ENCODE results near the gene DAAM1. TPM values are rescaled to one million over a fixed set of nuclear protein-coding genes. Genes with fewer than 3 reads are reported as not detected.

DAAM1 gene
- polyA plus RNA-seq, 3 donors: 51.0 to 70.6 (median 60.4) TPM

GRCh38 chr14:59301354-59301753 lies 112.9 kb downstream of the DAAM1 start:
- no peak for DNase-seq (ENCODE audit: extremely low read depth in 1 of 11, low read depth in 9 of 11, low spot score in 4 of 11)

- no peak for DNase-seq (ENCODE audit: extremely low read depth in 1 of 11, low read depth in 9 of 11, low spot score in 4 of 11)
Observed at GRCh38 chr14:59302313-59302712, 113.8 kb downstream of the DAAM1 start.

- DNase-seq (ENCODE audit: extremely low read depth in 1 of 11, low read depth in 9 of 11, low spot score in 4 of 11): no peak
Observed at GRCh38 chr14:59303216-59303615, 114.7 kb downstream of the DAAM1 start.

- no peak for DNase-seq (ENCODE audit: extremely low read depth in 1 of 11, low read depth in 9 of 11, low spot score in 4 of 11)
Observed at GRCh38 chr14:59305231-59305630, 116.8 kb downstream of the DAAM1 start.

- no peak for DNase-seq (ENCODE audit: extremely low read depth in 1 of 11, low read depth in 9 of 11, low spot score in 4 of 11)
Observed at GRCh38 chr14:59305836-59306555, 117.5 kb downstream of the DAAM1 start.

GRCh38 chr14:59306775-59307174 lies 118.3 kb downstream of the DAAM1 start:
- DNase-seq (ENCODE audit: extremely low read depth in 1 of 11, low read depth in 9 of 11, low spot score in 4 of 11): no peak

- no peak for DNase-seq (ENCODE audit: extremely low read depth in 1 of 11, low read depth in 9 of 11, low spot score in 4 of 11)
Observed at GRCh38 chr14:59308086-59308485, 119.6 kb downstream of the DAAM1 start.

GRCh38 chr14:59308673-59309072 lies 120.2 kb downstream of the DAAM1 start:
- no peak for DNase-seq (ENCODE audit: extremely low read depth in 1 of 11, low read depth in 9 of 11, low spot score in 4 of 11)

GRCh38 chr14:59309291-59309900 lies 120.9 kb downstream of the DAAM1 start:
- DNase-seq (ENCODE audit: extremely low read depth in 1 of 11, low read depth in 9 of 11, low spot score in 4 of 11): no peak

GRCh38 chr14:59310633-59311032 lies 122.2 kb downstream of the DAAM1 start:
- no peak for DNase-seq (ENCODE audit: extremely low read depth in 1 of 11, low read depth in 9 of 11, low spot score in 4 of 11)

GRCh38 chr14:59311723-59312122 lies 123.3 kb downstream of the DAAM1 start:
- DNase-seq (ENCODE audit: extremely low read depth in 1 of 11, low read depth in 9 of 11, low spot score in 4 of 11): no peak

GRCh38 chr14:59313144-59313651 lies 124.7 kb downstream of the DAAM1 start:
- no peak for DNase-seq (ENCODE audit: extremely low read depth in 1 of 11, low read depth in 9 of 11, low spot score in 4 of 11)

GRCh38 chr14:59313658-59314608 lies 125.5 kb downstream of the DAAM1 start:
- no peak for DNase-seq (ENCODE audit: extremely low read depth in 1 of 11, low read depth in 9 of 11, low spot score in 4 of 11)

GRCh38 chr14:59314953-59315599 lies 126.6 kb downstream of the DAAM1 start:
- no peak for DNase-seq (ENCODE audit: extremely low read depth in 1 of 11, low read depth in 9 of 11, low spot score in 4 of 11)

GRCh38 chr14:59316151-59316830 lies 127.8 kb downstream of the DAAM1 start:
- no peak for DNase-seq (ENCODE audit: extremely low read depth in 1 of 11, low read depth in 9 of 11, low spot score in 4 of 11)

- no peak for DNase-seq (ENCODE audit: extremely low read depth in 1 of 11, low read depth in 9 of 11, low spot score in 4 of 11)
Observed at GRCh38 chr14:59317346-59317745, 128.9 kb downstream of the DAAM1 start.

- DNase-seq (ENCODE audit: extremely low read depth in 1 of 11, low read depth in 9 of 11, low spot score in 4 of 11): no peak
Observed at GRCh38 chr14:59317798-59318505, 129.5 kb downstream of the DAAM1 start.

GRCh38 chr14:59318908-59319307 lies 130.4 kb downstream of the DAAM1 start:
- no peak for DNase-seq (ENCODE audit: extremely low read depth in 1 of 11, low read depth in 9 of 11, low spot score in 4 of 11)
